ENCODE data around the gene PLEKHG4B. TPM values are rescaled to one million over a fixed set of nuclear protein-coding genes. Genes with fewer than 3 reads are reported as not detected.

PLEKHG4B gene
- total RNA-seq, 1 donor from 2014 or later, result 2.0 TPM

DNA sequence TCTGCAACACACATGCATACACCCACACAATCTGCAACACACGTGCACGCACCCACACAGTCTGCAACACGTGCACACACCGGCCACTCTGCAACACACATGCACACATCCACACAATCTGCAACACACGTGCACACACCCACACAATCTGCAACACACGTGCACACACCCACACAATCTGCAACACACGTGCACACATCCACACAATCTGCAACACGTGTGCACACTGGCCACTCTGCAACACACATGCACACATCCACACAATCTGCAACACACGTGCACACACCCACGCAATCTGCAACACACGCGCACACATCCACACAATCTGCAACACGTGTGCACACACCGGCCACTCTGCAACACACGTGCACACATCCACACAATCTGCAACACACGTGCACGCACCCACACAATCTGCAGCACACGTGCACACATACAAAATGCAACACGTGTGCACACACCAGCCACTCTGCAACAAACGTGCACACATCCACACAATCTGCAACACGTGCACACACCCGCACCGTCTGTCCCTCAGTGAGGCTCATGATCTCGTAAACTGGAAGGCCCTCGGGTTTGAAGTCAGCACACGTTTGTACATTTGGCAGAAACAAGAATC, 18.4 kb downstream of the PLEKHG4B start:
- Histone ChIP-seq H3K27me3 (peaks cover 4% of the 10 kb centered on the region), H3K4me1 (no peaks in the 10 kb centered on the region), H3K9me3 (no peaks in the 10 kb centered on the region), H3K36me3 (no peaks in the 10 kb centered on the region), H3K27ac (no peak overlapping the region), H3K4me3 (no peak overlapping the region)
- intact Hi-C loops (cut with DNase I), result no loop called here
- DNase-seq (no peak), ATAC-seq (no peak)
- TF ChIP-seq, protein P1, sequence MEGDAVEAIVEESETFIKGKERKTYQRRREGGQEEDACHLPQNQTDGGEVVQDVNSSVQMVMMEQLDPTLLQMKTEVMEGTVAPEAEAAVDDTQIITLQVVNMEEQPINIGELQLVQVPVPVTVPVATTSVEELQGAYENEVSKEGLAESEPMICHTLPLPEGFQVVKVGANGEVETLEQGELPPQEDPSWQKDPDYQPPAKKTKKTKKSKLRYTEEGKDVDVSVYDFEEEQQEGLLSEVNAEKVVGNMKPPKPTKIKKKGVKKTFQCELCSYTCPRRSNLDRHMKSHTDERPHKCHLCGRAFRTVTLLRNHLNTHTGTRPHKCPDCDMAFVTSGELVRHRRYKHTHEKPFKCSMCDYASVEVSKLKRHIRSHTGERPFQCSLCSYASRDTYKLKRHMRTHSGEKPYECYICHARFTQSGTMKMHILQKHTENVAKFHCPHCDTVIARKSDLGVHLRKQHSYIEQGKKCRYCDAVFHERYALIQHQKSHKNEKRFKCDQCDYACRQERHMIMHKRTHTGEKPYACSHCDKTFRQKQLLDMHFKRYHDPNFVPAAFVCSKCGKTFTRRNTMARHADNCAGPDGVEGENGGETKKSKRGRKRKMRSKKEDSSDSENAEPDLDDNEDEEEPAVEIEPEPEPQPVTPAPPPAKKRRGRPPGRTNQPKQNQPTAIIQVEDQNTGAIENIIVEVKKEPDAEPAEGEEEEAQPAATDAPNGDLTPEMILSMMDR (IDR thresholded peaks at IDR 0.05), result no peak

DNA sequence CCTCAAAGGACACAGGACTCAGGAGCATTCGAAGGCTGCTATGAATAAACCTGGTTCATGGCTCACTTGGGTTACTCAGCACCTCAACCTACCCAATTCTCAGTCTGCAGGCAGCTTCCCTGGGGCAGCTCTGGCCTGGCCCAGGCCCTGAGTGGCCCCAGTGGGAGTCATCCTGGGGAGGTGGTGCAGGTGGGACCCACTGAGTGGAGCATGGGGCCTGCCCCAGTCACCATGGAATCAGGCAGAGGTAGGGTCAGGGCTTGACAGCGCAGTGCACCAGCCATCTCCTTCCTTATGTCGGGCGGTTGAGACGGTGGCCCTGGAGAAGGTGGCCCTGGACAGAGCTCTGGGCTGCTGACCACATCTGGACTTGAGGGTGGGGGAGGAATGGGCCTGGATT, 19.2 kb downstream of the PLEKHG4B start:
- DNase-seq, result no peak
- intact Hi-C loops (cut with DNase I), result no loop called here
- Histone ChIP-seq H3K27me3 (peaks cover 4% of the 10 kb centered on the region), H3K4me1 (no peaks in the 10 kb centered on the region), H3K4me3 (no peak overlapping the region), H3K36me3 (no peaks in the 10 kb centered on the region), H3K27ac (no peak overlapping the region), H3K9me3 (no peaks in the 10 kb centered on the region)
- ATAC-seq, result no peak
- TF ChIP-seq, protein P1 (IDR thresholded peaks at IDR 0.05), result no peak

GRCh38 chr5:119486-120097, 27.6 kb downstream of the PLEKHG4B start:
- H3K9me3 ChIP-seq, result no peaks in the 10 kb centered on the region
- no peaks in the 10 kb centered on the region for H3K36me3 ChIP-seq
- intact Hi-C loops (cut with DNase I), result no loop called here
- DNase-seq (no peak), ATAC-seq (no peak)
- H3K4me1 ChIP-seq, result no peaks in the 10 kb centered on the region
- no peaks in the 10 kb centered on the region for H3K27me3 ChIP-seq
- no peak overlapping the region for H3K27ac ChIP-seq
- no peak overlapping the region for H3K4me3 ChIP-seq
- TF ChIP-seq, protein P1 (IDR thresholded peaks at IDR 0.05), result no peak

- H3K27me3 ChIP-seq, result no peaks in the 10 kb centered on the region
- DNase-seq (no peak), ATAC-seq (no peak)
- H3K4me3 ChIP-seq, result no peak overlapping the region
- H3K4me1 ChIP-seq, result no peaks in the 10 kb centered on the region
- intact Hi-C loops (cut with DNase I), result no loop called here
- TF ChIP-seq, protein P1 (IDR thresholded peaks at IDR 0.05), result no peak
- no peaks in the 10 kb centered on the region for H3K36me3 ChIP-seq
- peaks cover 6% of the 10 kb centered on the region for H3K9me3 ChIP-seq
- no peak overlapping the region for H3K27ac ChIP-seq
Measured at GRCh38 chr5:121432-121831, 29.5 kb downstream of the PLEKHG4B start.

DNA sequence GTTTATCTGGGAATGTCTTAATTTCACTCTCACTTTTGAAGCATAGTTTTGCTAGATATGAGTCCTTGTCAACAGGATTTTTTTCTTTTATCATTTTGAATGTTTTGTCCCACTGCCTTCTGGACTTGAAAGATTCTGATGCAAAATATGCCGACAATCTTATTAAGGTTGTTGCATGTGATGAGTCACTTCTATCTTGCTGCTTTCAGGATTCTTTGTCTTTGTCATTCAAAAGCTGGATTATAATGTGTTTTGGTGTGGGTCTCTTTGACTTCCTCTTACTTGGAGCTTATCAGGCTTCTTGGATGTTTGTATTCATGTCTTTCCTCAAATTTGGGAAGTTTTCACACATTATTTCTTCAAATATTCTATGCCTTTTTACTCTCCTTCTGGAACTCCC, 33.8 kb downstream of the PLEKHG4B start:
- intact Hi-C loops (cut with DNase I), result no loop called here
- H3K27ac ChIP-seq, result no peak overlapping the region
- DNase-seq (no peak), ATAC-seq (no peak)
- H3K4me3 ChIP-seq, result no peak overlapping the region
- H3K4me1 ChIP-seq, result no peaks in the 10 kb centered on the region
- H3K27me3 ChIP-seq, result no peaks in the 10 kb centered on the region
- peaks cover 8% of the 10 kb centered on the region for H3K9me3 ChIP-seq
- TF ChIP-seq, protein P1 (IDR thresholded peaks at IDR 0.05), result no peak
- H3K36me3 ChIP-seq, result no peaks in the 10 kb centered on the region
